K562 (cell line): ENCODE measurements around the gene GINS1. TPM values are rescaled to one million over a fixed set of nuclear protein-coding genes. Genes with fewer than 3 reads are reported as not detected.

ENCODE experiments used
- ATAC-seq: fragments of 200-7000 bp; cut with Tn5 transposase; 3 replicates; pipeline ENCODE4 v1.9.1; 2020; ENCODE audit warnings: moderate library complexity
- BruUV-seq: library from RNA; stranded (reverse); fragments of 400-500 nt; replicated peaks from 2 replicates; lab custom pipeline; 2021; lab: Mats Ljungman, UMichigan
- CTCF ChIA-PET: fragments of 300-600 bp; formaldehyde crosslinking; extraction: SDS; loops from one replicate; lab custom pipeline; 2021; ENCODE audit warnings: low intra/inter-chr PET ratio; lab: Yijun Ruan, JAX
- POLR2A ChIA-PET: fragments of 300-600, 350-650 bp; sonication (Branson Sonifier 250); formaldehyde crosslinking; extraction: SDS; loops from one replicate; lab custom pipeline; 2021; ENCODE audit warnings: antibody characterized with exemption, inconsistent platforms; lab: Yijun Ruan, JAX
- DNase-seq, 4 experiments: peaks; one replicate each; pipeline versions ENCODE4 v3.0.0 to v3.0.0-alpha.2; 2011 to 2018; ENCODE audit warnings: low spot score in 3 of 4, mixed read lengths in 3 of 4; ENCODE audit errors: extremely low read depth in 1 of 4
- FAIRE-seq: peaks from 2 replicates; lab custom pipeline; 2011; peaks lifted over from hg19 to GRCh38; lab: Jason Lieb, UNC
- H2AFZ ChIP-seq: 2 replicates; pipeline ENCODE4 v1.6.0; 2011; ENCODE audit warnings: low read depth, low read length, control low read depth, inconsistent platforms
- H3K27ac ChIP-seq: fragments of 200-600 bp; 3 replicates; pipeline ENCODE4 v1.8.0; 2011; ENCODE audit warnings: low read depth, mild to moderate bottlenecking, control low read depth, inconsistent platforms, low read length, moderate library complexity, mixed read lengths; ENCODE audit errors: extremely low read depth
- H3K27me3 ChIP-seq, 2 experiments: fragments of 300-600 bp in 1 of 2; 2 replicates in 1 of 2; 3 replicates in 1 of 2; pipeline versions ENCODE4 v1.6.0 to v1.8.0; 2011; ENCODE audit warnings: inconsistent platforms in 2 of 2, low read length in 2 of 2, mild to moderate bottlenecking in 1 of 2, mixed read lengths in 1 of 2, moderate library complexity in 1 of 2; ENCODE audit not compliant: control insufficient read depth in 2 of 2, insufficient read depth in 2 of 2
- H3K36me3 ChIP-seq: fragments of 300-600 bp; 3 replicates; pipeline ENCODE4 v1.8.0; 2011; ENCODE audit warnings: mild to moderate bottlenecking, low read length, inconsistent platforms; ENCODE audit not compliant: control insufficient read depth, insufficient read depth
- H3K4me1 ChIP-seq, 2 experiments: fragments of 200-600 bp in 1 of 2; replicated peaks in 1 of 2; 2 replicates in 1 of 2; 3 replicates in 1 of 2; pipeline versions ENCODE4 v1.5.1 to v1.8.0; 2011; ENCODE audit warnings: inconsistent platforms in 2 of 2, low read length in 2 of 2, mild to moderate bottlenecking in 1 of 2, mixed read lengths in 1 of 2, moderate library complexity in 1 of 2; ENCODE audit not compliant: control insufficient read depth in 2 of 2, insufficient read depth in 2 of 2
- H3K4me2 ChIP-seq: 2 replicates; pipeline ENCODE4 v1.6.1; 2011; ENCODE audit warnings: low read length, control low read depth, inconsistent platforms, mixed read lengths; ENCODE audit not compliant: insufficient read depth
- H3K4me3 ChIP-seq: fragments of 200-600 bp; sonication (generic), shearing (Covaris generic); 2 replicates; pipeline ENCODE4 v1.5.1; 2016; ENCODE audit warnings: control low read depth, inconsistent platforms
- H3K79me2 ChIP-seq: fragments of 200-600 bp; 3 replicates; pipeline ENCODE4 v1.8.0; 2011; ENCODE audit warnings: low read length, inconsistent platforms; ENCODE audit not compliant: control insufficient read depth, insufficient read depth
- H3K9ac ChIP-seq, 2 experiments: 2 replicates each; pipeline versions ENCODE4 v1.6.0 to v1.6.1; 2011; ENCODE audit warnings: low read depth in 2 of 2, low read length in 2 of 2, control low read depth in 1 of 2, inconsistent platforms in 1 of 2, mild to moderate bottlenecking in 1 of 2, mixed read lengths in 1 of 2; ENCODE audit not compliant: insufficient read depth in 1 of 2
- H3K9me1 ChIP-seq: one replicate; pipeline ENCODE4 v1.6.0; 2011; ENCODE audit warnings: inconsistent platforms, mild to moderate bottlenecking, low read length, moderate library complexity; ENCODE audit not compliant: control insufficient read depth, insufficient read depth
- H3K9me3 ChIP-seq: replicated peaks from 2 replicates; pipeline ENCODE4 v1.5.1; 2011; ENCODE audit warnings: low read depth, low read length, inconsistent platforms; ENCODE audit not compliant: control insufficient read depth, insufficient read depth
- H4K20me1 ChIP-seq: replicated peaks from 2 replicates; pipeline ENCODE4 v1.6.1; 2011; ENCODE audit warnings: low read length, inconsistent platforms, mixed read lengths; ENCODE audit not compliant: control insufficient read depth, insufficient read depth
- ATF6 ChIP-seq: sonication (generic); formaldehyde crosslinking; IDR thresholded peaks from 2 replicates; pipeline ENCODE4 v1.4.0; 2020; ENCODE audit warnings: mild to moderate bottlenecking, missing genetic modification reagents
- ATF7 ChIP-seq: fragments of 450-650 bp; IDR thresholded peaks from 2 replicates; pipeline ENCODE4 v1.7.1; 2014; ENCODE audit warnings: mild to moderate bottlenecking, moderate library complexity
- E2F8 ChIP-seq: fragments of 450-650 bp; IDR thresholded peaks from 2 replicates; pipeline ENCODE4 v1.7.1; 2018; ENCODE audit warnings: mild to moderate bottlenecking, low read depth; ENCODE audit not compliant: partially characterized antibody
- JUNB ChIP-seq: fragments of 450-650 bp; formaldehyde crosslinking; conservative IDR thresholded peaks from 2 replicates; pipeline ENCODE4 v1.4.0; 2020; ENCODE audit warnings: mild to moderate bottlenecking
- LCOR ChIP-seq: sonication (generic); formaldehyde crosslinking; IDR thresholded peaks from 2 replicates; pipeline ENCODE4 v1.8.0; 2022; ENCODE audit warnings: mild to moderate bottlenecking, missing genetic modification reagents
- MTF1 ChIP-seq: fragments of 250-450 bp; sonication (Bioruptor Pico); IDR thresholded peaks from 2 replicates; pipeline ENCODE4 v1.9.0; 2021; ENCODE audit warnings: moderate library complexity, mild to moderate bottlenecking, inconsistent platforms, borderline replicate concordance
- PCBP1 ChIP-seq: fragments of 200-400 bp; formaldehyde crosslinking; IDR thresholded peaks from 2 replicates; pipeline ENCODE4 v1.6.1; 2018; ENCODE audit warnings: mild to moderate bottlenecking, low read depth, low read length; ENCODE audit not compliant: poor library complexity, severe bottlenecking
- RBM25 ChIP-seq: fragments of 200-400 bp; formaldehyde crosslinking; IDR thresholded peaks from 2 replicates; pipeline ENCODE4 v1.6.1; 2018; ENCODE audit warnings: low read length, low read depth, moderate library complexity; ENCODE audit not compliant: severe bottlenecking
- SAFB ChIP-seq: fragments of 200-400 bp; formaldehyde crosslinking; IDR thresholded peaks from 2 replicates; pipeline ENCODE4 v1.6.1; 2017; ENCODE audit warnings: low read depth, low read length, borderline replicate concordance
- SREBF1 ChIP-seq: fragments of 150-350 bp; IDR thresholded peaks from 2 replicates; pipeline ENCODE4 v1.6.1; 2014; ENCODE audit warnings: antibody characterized with exemption, low read depth, low read length, borderline replicate concordance
- STAG1 ChIP-seq: sonication (generic); formaldehyde crosslinking; IDR thresholded peaks from 2 replicates; pipeline ENCODE4 v1.5.0; 2020; ENCODE audit warnings: missing genetic modification reagents, borderline replicate concordance
- UBTF ChIP-seq, 2 experiments: IDR thresholded peaks; 2 replicates each; pipeline ENCODE4 v1.6.1; 2012; ENCODE audit warnings: improper control_type of control experiment in 2 of 2, low read depth in 2 of 2, low read length in 2 of 2, borderline replicate concordance in 1 of 2
- WHSC1 ChIP-seq: IDR thresholded peaks from one replicate; pipeline ENCODE4 v1.6.1; 2012; ENCODE audit warnings: low read length, control low read depth, inconsistent platforms
- ZNF24 ChIP-seq: fragments of 450-650 bp; IDR thresholded peaks from 2 replicates; pipeline ENCODE4 v1.6.1; 2016
- WGBS: fragments of 100-300 bp; shearing (Covaris generic); methylation state at CpG from one replicate; pipeline ENCODE4 v1.1.6; 2016; ENCODE audit warnings: low coverage, mixed read lengths; ENCODE audit not compliant: insufficient coverage; ENCODE audit errors: missing lambda C conversion rate; 5-methylcytosine and 5-hydroxymethylcytosine counted together
- in situ Hi-C: fragments of 300-500 bp; cut with MboI; formaldehyde crosslinking; loops from 4 replicates; pipeline ENCODE4 v1.15.0; 2018; ENCODE audit warnings: inconsistent platforms, mixed read lengths
- intact Hi-C: fragments of 100-400 bp; cut with micrococcal nuclease; formaldehyde crosslinking; loops from 2 replicates; pipeline ENCODE4 v1.14.2; 2022
- polyA plus RNA-seq, 8 experiments: library from polyadenylated mRNA; depleted of rRNA in 4 of 8; stranded (reverse) in 5 of 8; unstranded in 3 of 8; fragments of >200 nt; fragmentation: Nextera tagmentation in 2 of 8; fragmentation: Illumina TruSeq in 1 of 8; extraction: Ambion mirVana in 2 of 8; extraction: Trizol in 1 of 8; gene quantifications; 2 replicates each; pipeline versions ENCODE4 v1.2.1 to v1.2.3, GENCODE V29; 2011 to 2014; ENCODE audit warnings: inconsistent platforms in 1 of 8, missing spikeins in 1 of 8
- total RNA-seq, 7 experiments: library from RNA; depleted of rRNA in 6 of 7; stranded (reverse); fragments of >200 nt in 6 of 7; fragmentation: Illumina TruSeq in 2 of 7; extraction: Trizol in 2 of 7; gene quantifications; 2 replicates each; pipeline versions ENCODE4 v1.2.1 to v1.2.3, GENCODE V29; 2011 to 2021; ENCODE audit warnings: low replicate concordance in 1 of 7

The GINS1 gene
- total and polyA plus RNA-seq, 9 of the 15 experiments (the other 6 are each of a cell fraction or from before 2014, with no cell fraction given): 13.1 to 31.8 (median 24.1) TPM

GRCh38 chr20:25464501-25465242 lies 57.2 kb downstream of the GINS1 start:
- no peaks in the 10 kb centered on the region for H3K79me2 ChIP-seq
- no TSS peak for BruUV-seq
- ChIA-PET POLR2A (no interaction called here), CTCF (no interaction called here)
- H4K20me1 ChIP-seq: no peaks in the 10 kb centered on the region
- no peak for FAIRE-seq
- H3K4me2 ChIP-seq: no peak overlapping the region
- intact Hi-C loops: no loop called here
- no peak for ATAC-seq
- H3K9me3 ChIP-seq: no peaks in the 10 kb centered on the region
- H3K36me3 ChIP-seq: no peaks in the 10 kb centered on the region
- H3K27ac ChIP-seq: no peak overlapping the region
- H3K9ac ChIP-seq: no peak overlapping the region
- in situ Hi-C loops: no loop called here
- H3K27me3 ChIP-seq: peaks cover 9 to 42% of the 10 kb centered on the region in 2 experiments; a peak in 4 of 5 replicates
- H2AFZ ChIP-seq: no peak overlapping the region
- no peak for DNase-seq
- no peak overlapping the region for H3K4me3 ChIP-seq
- TF ChIP-seq PCBP1: no peak
- TF ChIP-seq WHSC1: no peak
- no peak for TF ChIP-seq E2F8
- no peak for TF ChIP-seq LCOR (CRISPR knock-in tag)
- TF ChIP-seq ATF7: no peak
- no peak for TF ChIP-seq STAG1 (CRISPR knock-in tag)
- TF ChIP-seq SAFB: no peak
- no peak for TF ChIP-seq JUNB (CRISPR knock-in tag)
- TF ChIP-seq SREBF1: no peak
- TF ChIP-seq ZNF24: no peak
- TF ChIP-seq UBTF (IDR thresholded peaks at IDR 0.05; ENCODE audit: borderline replicate concordance in 1 of 2, low read depth in 2 of 2, low read length in 2 of 2): no peak
- no peak for TF ChIP-seq ATF6 (CRISPR knock-in tag)
- no peak for TF ChIP-seq RBM25
- no peak for TF ChIP-seq MTF1 (CRISPR knock-in tag)
- TF ChIP-seq, all 486 proteins: peak for 0
- Histone ChIP-seq H3K9me1 (no peaks in the 10 kb centered on the region), H3K4me1 (peaks cover 4 to 9% of the 10 kb centered on the region in 2 experiments; a peak in 4 of 5 replicates)
- 2% methylated on average over 12 of the region's 13 CpGs for whole genome bisulfite sequencing
